Fibroblast of skin of scalp (primary cell): ENCODE data around the gene LENG9.

ENCODE experiments used
- DNase-seq: peaks from one replicate; pipeline ENCODE4 v3.0.0-alpha.2; 2013

LENG9 gene

DNA sequence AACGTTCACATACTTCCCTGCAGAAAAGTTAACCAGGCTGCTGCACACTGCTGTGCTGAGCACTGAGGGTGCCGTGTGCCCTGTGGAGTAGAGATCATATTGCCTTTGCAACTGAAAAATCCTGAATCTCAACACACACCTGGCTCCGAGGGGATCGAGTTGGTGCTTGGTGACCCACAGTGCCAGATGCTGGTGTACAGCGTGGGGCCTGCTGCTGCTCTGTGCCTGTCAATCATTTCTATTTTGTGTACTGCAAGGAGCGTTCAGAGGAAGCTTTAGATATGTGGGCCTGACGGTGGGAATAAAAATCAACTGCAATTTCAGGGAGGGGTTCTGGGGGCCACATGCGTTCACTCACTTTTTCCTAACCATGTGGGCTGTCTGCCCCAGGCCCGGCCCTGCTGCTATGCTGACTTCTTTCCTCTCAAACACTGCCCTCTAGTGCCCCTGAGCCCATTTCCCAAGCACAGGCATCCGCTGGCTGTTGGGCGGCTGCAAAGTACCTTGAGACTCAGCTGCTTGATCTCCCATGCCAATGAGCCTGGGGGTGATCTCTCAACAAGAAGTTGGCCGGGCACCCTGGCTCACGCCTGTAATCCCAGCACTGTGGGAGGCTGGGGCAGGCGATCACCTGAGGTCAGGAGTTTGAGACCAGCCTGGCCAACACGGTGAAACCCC lies 24.3 kb downstream of the LENG9 start:
- peak; percentile 38 for DNase-seq

DNA sequence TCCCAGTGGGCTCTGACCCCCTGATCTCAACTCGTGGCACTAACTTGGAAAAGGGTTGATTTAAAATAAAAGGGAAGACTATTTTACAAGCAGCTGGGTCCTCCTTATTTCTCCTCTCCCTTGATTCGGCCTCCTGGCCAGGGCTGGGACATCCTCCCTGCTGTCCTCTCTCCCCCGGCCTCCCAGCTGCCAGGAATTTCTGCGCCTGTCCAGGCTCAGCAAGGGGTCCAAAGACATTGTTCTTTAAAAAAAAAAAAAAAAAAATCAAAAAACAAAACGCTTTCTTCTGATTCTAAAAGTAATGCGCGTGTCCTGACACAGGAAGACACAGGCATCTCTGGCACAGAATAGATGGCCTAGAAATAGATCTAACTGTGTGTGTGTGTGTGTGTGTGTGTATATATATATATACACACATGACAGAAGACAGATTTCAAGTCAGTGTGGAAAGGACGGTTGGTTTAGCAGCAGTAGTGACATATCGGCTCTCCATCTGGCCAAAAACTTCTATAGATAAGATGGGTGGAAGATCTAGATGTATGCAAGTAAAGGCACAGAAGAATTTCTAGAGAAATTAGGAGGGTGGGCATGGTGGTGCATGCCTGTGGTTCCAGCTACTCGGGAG lies 26.8 kb downstream of the LENG9 start:
- DNase-seq: no peak

DNA sequence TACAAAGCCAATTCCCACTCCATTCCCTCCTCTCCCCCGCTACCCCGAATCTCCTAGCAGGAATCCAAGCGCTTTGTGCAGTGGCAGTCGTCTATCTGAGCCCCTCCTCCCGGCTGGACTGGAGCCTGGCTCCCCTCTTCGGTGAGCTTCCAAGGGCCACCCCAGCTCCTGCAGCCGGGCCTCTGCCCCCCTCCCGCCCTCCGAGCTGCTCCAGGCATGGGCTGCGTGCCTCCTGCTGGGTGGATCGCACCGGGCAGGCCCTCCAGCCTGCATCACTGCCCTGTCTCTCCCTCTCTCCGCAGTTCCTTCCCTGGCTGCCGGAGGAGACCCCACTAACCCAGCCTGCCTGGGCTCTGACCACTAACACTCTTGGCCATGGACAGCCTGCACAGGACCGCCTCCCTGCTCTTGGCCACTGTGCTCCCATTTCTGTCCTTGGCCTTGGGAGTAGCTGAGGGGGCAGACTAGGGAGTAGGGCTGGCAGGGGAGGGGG lies 27.5 kb downstream of the LENG9 start:
- no peak for DNase-seq

DNA sequence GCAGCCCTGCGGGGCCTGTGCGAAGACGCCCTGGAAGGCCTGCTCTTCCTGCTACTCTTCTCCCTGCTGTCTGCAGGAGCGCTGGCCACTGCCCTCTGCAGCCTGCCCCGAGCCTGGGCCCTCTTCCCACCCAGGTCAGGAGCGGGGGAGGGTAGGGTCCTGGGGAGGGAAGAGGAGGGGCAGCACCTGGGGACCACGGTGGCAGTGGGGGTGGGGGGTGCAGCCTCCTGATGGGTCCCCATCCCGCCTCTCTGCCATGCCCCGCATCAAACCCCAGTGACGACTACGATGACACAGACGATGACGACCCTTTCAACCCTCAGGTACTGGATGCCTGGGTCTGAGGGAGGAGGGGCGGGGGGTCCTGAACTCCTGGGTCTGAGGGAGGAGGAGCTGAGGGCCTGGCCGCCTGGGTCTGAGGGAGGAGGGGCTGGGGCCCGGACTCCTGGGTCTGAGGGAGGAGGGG lies 28.0 kb downstream of the LENG9 start:
- DNase-seq: no peak

DNA sequence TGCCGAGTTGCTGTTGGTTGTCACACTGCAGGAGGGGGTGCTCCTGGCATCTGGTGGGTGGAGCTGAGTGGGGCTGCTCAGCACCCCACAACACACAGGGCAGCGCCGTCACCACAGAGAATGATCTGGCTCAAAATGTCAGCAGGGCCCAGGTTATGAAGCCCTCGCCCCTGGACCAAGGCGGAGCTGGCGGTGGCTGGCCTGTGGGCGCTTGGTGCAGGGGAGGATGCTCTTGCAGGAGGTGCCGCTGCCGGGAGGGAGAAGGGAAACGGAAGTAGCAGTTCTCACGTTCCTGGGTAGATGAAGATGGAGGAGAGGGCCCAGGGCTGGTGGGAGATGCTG lies 28.7 kb downstream of the LENG9 start:
- no peak for DNase-seq

DNA sequence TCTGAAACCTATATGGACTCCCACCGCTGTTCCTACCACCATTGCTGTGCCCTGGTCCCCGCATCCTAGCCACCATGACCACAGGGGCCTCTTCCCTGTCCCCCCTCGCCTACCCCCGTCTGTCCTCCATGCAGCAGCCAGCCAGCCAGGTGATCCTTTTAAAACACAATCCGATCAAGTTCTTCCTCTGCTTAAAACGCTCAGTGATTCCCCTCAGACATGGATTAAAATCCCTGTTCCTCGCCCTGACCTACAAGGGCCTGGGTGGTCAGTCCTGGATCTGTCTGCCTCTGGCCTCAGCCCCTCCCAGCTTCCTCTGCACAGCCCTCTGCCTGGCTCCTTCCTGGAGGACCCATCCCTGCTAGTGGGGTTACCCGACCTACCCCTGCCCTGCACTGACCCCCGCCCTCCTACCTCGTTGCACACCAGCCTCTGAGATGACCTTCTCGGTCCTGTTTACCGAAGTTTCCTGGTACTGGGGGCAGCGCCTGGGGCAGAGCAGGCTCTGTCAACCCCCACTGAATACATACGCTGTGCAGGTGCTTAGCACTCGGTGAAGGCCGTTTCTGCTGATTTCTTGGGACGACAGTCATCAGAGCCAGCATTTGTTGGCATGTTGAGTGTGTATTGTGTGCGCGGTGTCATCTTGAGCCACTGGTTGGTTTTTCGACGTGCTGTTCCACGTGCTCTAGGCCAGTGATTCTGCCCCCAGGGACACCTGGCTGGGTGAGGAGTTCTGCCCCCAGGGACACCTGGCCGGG lies 29.3 kb downstream of the LENG9 start:
- DNase-seq: no peak

DNA sequence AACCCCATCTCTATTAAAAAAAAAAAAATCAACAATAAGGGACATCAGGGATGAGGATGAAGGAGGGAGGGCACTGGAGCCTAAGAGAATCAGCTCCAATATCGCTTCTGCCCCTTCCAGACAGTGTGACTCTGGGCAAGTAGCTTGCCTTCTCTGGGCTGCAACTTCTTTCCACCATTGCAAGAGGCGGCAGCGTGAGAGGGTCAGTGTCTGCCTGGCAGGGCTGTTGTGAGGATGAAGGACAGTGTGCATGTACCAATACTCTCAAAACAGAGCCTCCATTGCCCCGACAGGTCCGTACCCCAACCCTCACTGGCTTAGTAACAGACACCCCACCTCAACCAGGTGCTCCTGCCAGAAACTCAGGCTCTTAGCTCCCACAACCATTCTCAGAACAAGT lies 29.9 kb downstream of the LENG9 start:
- no peak for DNase-seq

DNA sequence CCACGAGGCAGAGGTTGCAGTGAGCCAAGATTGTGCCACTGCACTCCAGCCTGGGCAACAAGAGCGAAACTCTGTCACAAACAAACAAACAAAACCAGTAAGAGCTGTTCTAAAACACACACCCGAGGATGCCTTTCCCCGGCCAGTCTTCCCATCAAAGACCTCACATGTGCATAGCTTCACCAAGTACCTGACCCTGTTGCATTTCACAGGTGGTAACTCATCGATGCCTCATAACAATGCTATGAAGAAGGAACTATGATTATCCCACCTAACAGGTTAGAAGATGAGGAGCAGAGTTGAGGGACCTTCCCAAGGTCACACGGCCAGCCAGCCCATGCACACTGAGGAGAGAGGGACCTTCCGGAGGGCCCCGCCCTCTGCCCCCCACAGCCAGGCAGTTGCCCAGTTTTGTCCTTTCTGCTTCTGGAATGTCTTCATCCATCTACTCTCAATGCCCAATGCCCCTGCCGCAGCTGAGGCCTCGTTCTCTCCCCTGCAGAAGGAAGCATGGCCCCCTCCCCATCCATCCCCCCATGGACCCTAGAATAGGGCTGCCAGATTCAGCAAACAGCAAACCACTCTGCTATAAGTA lies 31.3 kb downstream of the LENG9 start:
- no peak for DNase-seq

DNA sequence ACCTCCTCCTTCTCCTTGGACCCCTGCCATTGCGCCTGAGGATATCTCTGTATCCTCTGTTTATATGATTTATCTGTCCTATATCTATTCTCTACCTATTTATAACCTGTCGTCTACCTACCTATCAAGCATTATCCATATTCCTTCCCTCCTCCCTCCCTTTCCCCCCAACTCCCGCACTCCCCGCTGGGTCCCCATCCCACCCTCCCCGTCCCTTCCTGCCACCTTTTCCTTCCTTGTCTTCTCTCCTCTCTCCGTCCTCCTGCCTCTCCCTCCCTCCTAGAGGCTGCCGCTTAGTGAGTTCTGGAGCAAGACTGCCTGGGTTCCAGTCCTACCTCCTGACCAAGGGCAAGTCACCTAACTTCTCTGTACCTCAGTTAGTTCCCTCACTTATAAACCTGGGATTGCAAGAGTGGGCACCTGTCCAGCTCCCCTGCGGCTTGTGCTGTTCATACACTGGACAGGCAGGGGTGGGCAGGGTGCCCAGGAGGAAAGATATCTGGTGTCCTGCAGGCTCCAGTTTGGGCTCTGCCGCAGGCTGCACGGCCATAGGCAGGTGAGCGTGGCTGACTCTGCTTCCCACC lies 32.2 kb downstream of the LENG9 start:
- DNase-seq: no peak

DNA sequence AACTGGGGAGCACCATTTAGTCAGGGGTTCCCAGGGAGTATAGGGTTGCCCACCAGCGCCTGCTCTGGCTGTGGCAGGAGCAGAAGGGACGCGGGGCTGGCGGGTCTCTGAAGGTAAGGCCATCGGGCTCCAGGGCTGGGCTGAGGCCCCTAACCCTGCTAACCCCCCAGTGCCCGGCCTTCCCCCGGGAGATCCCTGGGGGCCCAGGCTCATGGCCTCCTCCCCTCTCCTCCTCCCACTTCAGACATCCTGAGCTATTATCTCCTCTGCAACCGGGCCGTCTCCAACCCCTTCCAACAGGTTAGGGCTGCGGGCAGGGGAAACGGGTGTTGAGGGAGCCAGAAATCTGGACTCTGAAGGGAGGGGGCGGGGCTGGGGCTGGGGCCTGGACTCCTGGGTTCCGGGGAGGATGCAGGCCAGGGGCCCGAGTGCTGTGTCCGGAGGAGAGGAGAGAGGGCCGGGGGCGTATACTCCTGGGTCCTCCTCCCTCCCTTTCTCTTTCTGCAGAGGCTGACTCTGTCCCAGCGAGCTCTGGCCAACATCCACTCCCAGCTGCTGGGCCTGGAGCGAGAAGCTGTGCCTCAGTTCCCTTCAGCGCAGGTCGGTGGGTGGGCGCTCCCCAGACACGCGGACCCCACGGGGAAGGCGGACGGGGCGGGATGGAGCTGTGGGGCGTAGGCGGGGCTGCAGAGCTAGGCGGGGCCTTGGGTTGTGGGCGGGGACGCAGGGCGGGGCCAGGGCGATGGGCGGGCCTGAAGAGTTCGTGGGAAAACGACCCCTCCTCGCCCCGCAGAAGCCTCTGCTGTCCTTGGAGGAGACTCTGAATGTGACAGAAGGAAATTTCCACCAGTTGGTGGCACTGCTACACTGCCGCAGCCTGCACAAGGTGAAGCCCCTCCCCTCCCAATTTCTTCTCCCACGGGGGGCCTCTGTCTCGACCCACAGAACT lies 33.0 kb downstream of the LENG9 start:
- peak; percentile 21 for DNase-seq

DNA sequence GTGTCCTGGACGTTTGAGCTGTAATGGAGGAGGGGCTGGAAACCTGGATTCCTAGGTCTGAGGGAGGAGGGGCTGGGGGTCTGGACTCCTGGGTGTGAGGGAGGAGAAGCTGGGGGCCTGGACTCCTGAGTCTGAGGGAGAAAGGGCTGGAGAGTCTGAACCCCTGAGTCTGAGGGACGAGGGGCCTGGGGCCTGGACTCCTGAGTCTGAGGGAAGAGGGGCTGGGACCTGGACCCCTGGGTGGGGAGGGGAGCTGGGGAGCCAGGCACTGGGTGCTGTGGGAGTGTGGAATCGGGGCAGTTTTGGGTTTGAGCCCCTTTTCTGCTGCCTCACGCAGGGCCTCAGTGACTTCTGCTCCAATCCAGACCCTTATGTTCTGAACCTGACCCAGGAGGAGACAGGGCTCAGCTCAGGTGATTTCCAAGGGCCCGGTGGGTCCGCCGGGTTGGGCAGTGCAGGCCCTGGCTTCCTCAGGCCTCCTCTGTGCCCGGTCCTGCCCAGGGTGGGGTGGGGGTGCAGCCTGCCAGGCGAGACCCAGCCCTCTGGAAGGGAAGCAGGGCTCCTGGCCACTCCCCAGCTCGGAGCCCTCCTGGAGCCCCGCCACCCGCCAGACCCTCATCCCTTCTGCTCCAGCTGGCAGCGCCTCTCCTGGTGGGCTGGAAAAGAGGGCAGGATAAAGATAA lies 33.9 kb downstream of the LENG9 start:
- no peak for DNase-seq

DNA sequence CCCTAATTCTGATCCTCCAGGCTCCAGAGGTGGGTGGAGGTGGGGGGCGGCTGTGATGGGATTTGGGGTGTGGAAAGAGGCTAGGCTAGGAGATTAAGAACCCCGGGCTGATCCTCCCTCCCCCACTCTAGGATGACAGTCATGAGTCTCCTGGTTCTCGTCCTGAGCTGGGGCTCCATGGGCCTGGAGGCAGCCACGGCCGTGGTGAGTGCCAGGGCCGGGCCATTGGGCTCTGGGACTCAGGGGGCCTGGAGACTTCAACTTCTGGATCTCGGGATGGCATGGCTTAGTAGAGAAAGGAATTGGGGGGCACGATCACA lies 34.4 kb downstream of the LENG9 start:
- no peak for DNase-seq

DNA sequence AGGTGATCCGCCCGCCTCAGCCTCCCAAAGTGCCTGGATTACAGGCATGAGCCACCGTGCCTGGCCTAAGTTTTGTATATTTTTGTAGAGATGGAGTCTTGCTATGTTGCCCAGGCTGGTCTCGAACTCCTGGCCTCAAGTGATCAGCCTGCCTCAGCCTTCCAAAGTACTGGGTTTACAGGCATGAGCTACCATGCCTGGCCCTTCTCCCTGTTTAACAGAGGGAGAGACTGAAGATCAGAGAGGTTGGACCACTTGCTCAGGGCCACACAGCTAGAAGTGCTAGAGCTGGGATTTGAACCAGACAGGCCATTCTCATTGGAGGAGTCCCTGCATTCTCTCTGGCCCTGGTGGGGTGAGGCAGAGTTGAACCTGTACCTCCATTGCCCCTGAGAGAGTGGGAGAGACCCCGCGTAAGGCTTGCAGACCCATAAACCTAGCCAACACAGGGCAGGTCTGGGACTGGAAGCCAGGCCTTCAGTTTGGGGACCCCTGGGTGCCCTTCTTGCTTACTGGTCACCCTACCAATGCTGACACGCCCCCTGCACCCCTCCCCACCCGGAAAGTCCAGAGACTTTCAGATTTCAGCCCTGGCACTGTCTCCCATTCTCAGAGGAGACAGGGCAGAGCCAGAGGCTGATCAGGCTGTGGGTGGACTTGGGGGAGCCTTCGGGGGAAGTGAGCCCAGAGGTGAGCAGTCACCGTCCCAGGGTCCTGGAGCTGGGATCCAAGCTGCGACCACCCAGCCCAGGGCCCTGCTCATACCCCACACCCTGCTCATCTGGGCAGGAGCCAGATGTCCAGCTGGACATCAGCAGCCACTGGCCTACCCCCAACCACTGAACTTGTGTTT lies 35.0 kb downstream of the LENG9 start:
- DNase-seq: no peak

DNA sequence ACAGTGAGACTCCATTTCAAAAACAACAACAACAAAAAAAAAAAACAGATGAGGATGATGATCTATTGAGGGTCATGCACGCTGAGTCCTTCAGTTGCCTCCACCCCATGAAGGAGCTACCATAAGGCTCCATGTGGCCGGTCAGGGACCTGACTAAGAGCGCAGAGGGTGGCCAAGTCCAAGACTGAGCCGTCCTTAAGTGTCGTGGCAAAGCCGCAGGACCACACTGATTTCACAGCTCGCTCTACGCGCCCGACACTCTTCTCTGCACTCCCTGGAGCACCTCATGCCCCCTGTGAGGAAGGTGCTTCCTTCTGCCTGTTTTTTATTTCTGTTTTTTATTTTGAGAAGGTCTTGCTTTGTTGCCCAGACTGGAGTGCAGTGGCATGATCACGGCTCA lies 36.0 kb downstream of the LENG9 start:
- no peak for DNase-seq

DNA sequence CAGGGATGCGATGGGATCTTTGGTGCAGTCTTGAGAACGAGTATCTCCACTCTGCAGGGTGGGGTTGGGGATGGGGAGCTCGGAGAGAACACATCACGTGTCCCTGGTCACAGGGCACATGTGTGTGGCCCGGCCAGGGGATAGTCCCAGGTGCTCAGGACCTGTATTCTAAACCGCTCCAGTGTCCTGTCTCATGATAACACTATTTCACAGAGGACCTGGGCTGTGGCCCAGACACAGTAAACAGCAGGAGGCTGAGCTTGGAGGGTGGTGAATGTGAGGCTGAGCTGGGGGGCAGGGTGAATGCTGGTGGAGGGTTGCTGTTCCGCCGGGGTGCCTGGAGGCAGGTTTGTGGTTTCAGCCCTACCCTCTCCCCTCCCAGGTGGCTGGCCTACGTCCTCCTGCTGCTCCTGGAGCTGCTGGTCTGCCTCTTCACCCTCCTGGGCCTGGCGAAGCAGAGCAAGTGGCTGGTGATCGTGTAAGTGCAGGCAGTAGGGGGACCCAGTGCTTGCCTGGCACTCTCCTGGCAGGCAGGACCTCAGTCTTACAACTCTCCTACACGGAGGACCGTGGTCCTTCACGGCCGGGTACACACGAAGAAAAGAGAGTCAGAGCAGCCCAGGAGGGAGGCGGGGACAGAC lies 37.2 kb downstream of the LENG9 start:
- DNase-seq: no peak

DNA sequence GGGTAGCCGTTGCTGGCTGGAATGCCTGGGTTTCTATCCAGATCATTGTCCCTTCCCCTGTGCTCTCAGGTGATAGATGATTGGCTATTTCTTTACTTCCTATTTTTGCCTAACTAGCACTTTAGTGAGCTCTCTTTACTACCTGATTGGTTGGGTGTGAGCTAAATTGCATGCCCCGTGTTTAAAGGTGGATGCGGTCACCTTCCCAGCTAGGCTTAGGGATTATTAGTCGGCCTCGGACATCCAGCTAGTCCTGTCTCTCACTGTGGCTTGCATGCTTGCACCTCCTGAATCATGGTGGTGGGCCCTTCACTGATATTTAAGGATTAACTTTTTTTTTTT lies 38.2 kb downstream of the LENG9 start:
- no peak for DNase-seq

DNA sequence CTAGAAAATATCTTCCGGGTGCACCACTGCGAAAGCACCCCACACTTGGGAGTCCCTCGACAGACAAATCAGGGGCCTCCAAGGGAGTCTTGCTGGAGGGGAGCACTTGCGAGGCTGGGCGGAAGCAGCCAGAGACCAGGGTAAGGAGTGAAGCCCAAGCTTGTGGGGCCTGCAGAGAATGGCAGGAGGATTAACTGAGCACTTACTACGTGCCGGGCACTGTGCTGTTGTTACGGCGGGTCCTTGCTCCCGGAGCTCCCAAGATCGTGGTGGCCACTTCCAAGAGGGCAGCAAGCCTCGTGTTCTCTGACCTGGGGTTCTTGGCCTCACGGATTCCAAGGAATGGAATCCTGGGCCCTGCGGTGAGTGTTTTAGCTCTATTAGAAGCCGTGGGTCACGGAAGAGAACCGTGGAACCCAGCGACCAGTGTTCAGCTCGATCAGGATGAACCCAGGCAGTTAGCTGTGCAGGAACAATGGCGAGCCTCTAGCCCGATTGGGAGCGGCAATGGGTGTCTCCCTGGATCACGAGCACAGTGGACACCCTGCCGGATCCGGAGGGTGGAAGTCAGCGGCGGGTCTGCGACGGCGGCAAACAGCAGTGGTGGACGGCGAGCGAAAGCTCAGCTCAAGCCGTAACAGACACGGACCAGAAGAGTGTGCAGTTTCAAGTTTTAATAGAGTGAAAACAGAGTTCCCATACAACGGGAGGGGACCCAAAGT lies 38.8 kb downstream of the LENG9 start:
- DNase-seq: no peak

DNA sequence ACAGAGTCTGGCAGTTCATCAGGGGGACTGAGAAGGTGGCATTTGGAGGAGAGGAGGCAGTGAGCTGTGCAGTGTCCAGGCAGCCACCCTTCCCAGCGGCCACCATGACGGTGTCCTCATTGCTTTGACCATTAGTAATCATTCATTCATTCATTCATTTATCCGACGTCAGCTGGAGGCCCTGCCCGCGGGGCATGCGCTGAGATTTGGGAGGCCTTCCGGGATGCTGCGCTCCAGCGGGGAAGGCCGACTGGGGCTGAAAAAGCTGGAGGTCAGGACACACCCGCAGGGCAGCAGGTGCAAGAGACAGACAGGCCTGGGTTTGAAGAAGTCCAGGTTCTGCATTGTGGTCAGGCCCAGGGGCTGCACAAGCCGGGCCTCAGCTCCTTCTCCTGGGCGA lies 39.4 kb downstream of the LENG9 start:
- DNase-seq: no peak

DNA sequence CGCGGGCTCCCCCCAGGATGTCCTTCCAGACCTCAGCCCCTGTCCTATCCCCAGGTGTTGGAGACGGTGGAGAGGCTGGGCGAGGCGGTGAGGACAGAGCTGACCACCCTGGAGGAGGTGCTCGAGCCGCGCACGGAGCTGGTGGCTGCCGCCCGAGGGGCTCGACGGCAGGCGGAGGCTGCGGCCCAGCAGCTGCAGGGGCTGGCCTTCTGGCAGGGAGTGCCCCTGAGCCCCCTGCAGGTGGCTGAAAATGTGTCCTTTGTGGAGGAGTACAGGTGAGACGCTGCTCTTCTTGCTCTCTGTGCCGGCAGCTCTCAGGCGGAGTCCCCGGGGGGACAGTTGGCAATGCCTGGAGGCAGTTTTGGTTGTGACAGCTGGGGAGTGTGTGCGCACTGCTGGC lies 41.4 kb downstream of the LENG9 start:
- DNase-seq: no peak
